A673 (cell line): ENCODE results near the gene DYRK1A.

Experiments
- CTCF ChIP-seq: fragments of 300-800, 200-600 bp; sonication (generic); conservative IDR thresholded peaks from 2 replicates; pipeline ENCODE4 v1.5.1; 2017; ENCODE audit warnings: low read depth, mild to moderate bottlenecking, antibody characterized with exemption, low read length, moderate library complexity, mixed read lengths
- EZH2 ChIP-seq: fragments of 200-600 bp; sonication (generic); IDR thresholded peaks from 2 replicates; pipeline ENCODE4 v1.6.1; 2017; ENCODE audit warnings: borderline replicate concordance, low read depth, mild to moderate bottlenecking, mixed read lengths, antibody characterized with exemption, low read length; ENCODE audit not compliant: poor library complexity, severe bottlenecking

DNA sequence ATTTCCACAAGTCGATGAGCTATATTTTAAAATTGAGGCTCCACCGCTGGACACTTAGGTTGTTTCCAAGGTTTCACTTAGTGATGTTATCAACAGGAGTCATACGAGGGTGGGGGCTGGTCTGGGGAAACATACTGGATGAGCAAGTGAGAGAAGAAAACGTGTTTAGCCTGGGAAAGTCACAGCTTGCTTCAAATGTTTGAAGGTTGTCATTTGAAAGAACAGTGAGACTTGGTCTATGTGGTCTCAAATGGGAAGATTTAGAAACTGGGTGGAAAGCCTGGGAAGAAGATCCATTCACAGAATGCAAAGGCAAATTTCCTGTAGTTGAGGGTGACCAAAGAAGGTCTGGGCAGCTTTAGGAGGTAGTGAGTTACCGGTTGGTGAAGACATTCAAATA lies 9.9 kb upstream of the DYRK1A start:
- TF ChIP-seq CTCF = no peak
- TF ChIP-seq EZH2 = no peak
